Left hindlimb (tissue), 1 donor: ENCODE measurements around the gene ADI1.

ENCODE experiments used
- DNase-seq: peaks from one replicate; pipeline ENCODE4 v3.0.0-alpha.2; 2018

Gene ADI1

DNA sequence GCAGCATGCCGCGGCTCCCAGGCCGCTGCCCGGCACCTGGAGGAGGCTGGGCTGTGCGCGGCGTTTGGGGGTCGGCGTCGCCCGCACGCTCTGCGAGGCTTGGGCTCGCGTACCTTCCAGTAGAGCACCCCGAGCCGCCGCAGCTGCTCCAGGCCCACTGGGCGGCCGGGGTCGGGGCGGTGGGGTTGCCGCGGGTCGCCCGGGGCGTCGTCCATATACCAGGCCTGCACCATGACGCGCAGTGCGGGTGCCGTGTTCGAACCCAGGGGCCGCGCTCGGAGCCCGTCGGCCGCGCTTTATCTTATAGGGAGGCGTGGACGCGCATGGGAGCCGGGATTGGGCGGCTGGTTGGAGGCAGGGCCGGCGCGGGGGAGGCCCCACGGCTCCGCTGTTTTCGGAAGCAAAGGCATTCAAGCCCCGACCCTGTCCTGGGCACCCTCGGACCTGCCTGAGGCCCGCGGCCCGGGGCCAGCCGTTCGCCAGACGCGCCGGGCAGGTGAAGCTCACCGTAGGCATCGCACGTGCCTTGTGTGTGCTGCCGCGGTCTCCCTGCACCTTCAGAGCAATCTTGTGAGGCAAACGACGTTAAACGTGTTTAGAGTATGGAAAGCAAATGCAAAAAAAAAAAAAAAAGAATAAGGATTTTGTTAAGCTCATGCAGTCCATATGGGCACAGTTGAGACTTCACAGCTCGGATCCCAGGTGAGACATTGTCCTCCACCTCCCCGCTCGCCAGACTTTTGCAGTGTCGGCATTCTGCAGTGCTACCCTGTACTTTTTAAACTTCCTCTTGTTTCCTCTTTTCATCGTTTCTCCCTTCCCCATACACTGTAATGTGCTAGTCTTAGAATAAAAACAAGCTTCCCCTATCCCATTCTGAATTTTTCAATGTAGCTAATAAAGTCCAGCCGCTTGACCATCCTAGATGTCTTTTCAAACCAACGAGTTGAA is at the start of gene ADI1:
TSS of gene ADI1 (minus strand) at position 277 of the 951 bp plus-strand sequence. CDS start at position 233, 44 bp downstream.
- DNase-seq: peak; percentile 88

- no peak for DNase-seq
These were observed 47.5 kb upstream of the ADI1 start for GRCh38 chr2:3566806-3567205.

- DNase-seq: no peak
These were observed 45.8 kb upstream of the ADI1 start for GRCh38 chr2:3565117-3565516.

GRCh38 chr2:3563521-3563976 is 44.2 kb upstream of the ADI1 start:
- DNase-seq: no peak

DNA sequence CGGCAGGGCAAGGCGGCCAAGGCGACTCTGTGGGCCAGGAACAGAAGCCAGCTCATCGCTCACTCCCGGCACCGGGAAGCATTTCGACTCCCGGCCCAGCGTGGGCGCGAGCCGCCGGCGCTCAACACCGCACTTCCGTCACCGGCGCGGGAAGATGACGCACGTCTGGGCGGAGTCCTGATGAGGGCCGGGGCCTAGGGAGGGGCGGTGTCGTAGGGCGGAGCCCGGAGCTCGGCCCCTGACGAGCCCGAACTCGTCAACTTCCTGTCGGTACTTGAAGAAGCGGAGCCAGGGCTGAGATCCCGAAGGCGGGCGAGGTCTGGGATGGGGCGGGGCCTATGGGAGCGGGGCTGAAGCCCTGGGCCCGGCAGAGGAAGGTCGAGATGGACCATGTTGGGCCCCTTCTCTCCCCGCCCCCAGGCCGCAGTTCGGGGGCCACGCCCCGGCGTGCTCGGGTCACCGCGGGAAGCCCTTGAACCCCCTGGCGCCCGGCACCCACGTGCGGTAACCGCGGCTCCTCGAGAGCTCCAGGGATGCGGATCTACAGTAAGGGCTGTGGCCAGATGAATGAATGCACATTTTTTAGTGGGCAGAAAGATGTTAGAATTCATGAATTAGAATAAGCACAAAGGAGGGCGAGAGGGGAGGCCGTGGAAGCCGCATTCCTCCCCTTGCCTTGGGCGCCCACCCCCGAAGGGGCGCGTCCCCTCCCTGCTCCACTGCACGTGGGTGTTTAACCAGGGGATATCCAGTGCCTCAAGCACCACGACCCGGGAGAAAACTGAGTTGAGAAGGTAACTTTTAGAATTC is 39.1 kb upstream of the ADI1 start, which contains the start of gene RNASEH1:
TSS of gene RNASEH1 (minus strand) at position 129 of the 810 bp plus-strand sequence. CDS start at position 56, 73 bp downstream.
- DNase-seq: peak; percentile 98

GRCh38 chr2:3557639-3558204 is 38.4 kb upstream of the ADI1 start:
- no peak for DNase-seq

DNA sequence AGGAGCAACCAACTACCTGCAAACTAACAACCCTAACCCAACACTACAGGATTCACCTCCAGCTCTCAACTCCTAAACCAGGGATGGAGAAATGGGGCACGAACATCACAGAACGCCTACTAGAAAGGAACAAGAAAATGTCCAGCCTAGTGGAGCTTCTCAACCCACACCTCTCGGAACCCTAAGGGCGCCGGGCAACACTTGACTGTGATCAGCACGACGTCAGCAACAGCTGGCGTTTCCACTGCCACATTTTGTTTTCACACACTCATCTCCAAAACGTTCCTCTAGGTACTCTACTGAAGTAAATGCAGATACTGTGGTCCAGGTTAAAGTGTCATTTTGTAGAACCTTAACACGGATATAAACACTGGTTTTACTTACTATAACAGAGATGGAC is 34.6 kb upstream of the ADI1 start:
- DNase-seq: no peak

GRCh38 chr2:3547915-3548314 is 28.6 kb upstream of the ADI1 start:
- no peak for DNase-seq

- no peak for DNase-seq
These were observed 26.6 kb upstream of the ADI1 start for GRCh38 chr2:3545788-3546478.

GRCh38 chr2:3543023-3543683 is 23.8 kb upstream of the ADI1 start:
- DNase-seq: no peak

- DNase-seq: no peak
These were observed 22.8 kb upstream of the ADI1 start for GRCh38 chr2:3542107-3542506.

- no peak for DNase-seq
These were observed 20.5 kb upstream of the ADI1 start for GRCh38 chr2:3539836-3540235.

DNA sequence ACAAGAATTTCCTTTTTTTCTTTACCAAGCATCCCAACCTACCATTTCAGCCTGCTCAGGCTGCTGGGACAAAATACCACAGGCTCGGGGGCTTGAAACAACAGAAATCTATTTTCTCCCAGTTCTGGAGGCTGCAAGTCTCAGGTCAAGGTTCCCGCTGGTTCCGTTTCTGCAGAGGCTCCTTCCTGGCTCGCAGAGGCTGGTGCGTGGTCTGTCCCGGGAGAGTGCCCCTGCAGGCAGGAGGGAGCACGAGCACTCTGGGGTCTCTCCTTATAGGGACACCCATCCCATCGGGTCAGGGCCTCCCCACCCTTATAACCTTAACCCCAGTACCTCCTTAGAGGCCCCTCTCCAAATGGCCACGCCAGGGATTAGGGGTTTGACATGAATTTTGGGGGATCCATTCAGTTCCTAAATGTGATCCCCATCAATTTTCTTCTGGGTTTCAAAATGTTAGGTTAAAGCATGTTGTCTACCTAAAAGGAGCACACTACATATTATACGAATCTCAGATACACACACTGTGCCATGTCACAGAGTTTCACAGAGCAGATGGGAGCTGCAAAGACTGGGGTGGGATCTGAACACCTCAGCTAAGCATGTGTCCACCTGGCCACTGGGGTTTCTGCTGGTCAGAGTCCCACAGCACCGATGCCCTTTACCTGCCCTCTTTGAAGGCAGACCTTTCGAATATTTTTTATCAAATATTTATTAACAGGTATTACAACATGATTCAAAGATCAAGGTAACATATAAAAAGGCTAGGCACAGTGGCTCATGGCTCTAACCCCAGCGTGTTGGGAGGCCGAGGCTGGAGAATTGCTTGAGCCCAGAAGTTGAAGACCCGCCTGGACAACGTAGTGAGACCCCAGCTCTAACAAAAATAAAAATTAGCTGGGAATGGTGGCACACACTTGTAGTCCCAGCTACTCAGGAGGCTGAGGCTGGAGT is 17.6 kb upstream of the ADI1 start:
- DNase-seq: peak; percentile 48

GRCh38 chr2:3535794-3536681 is 16.7 kb upstream of the ADI1 start:
- peak; percentile 81 for DNase-seq

GRCh38 chr2:3535467-3535793 is 16.1 kb upstream of the ADI1 start:
- no peak for DNase-seq

DNA sequence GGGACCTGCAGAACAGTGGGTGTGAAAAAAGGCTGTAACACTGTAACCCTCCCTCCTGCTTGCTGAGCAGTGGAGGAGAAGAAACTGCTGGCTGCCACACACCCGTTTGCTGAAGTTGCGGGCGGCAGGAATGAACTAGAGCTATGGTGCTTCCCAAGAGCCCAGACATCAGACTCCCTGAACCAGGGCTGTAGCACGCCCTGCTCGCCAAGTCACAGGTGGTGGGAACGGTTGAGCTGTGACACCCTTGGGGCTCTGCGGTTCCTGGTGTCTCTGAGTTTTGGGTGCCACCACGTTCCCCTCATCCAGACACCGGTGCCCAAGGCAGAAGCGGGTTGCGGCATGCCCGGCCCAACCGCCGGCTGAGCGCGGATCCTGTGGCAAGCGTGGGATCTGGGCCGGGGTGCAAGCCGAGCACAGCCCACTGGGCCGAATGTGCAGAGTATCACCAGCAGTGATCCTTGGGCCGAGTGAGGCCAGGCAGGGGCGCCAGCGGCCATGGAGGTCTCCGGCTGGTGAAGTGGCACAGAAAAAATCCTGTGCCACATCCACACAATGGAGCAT is 15.0 kb upstream of the ADI1 start:
- no peak for DNase-seq

GRCh38 chr2:3533836-3534235 is 14.5 kb upstream of the ADI1 start:
- DNase-seq: no peak

- no peak for DNase-seq
These were observed 13.6 kb upstream of the ADI1 start for GRCh38 chr2:3532941-3533340.

DNA sequence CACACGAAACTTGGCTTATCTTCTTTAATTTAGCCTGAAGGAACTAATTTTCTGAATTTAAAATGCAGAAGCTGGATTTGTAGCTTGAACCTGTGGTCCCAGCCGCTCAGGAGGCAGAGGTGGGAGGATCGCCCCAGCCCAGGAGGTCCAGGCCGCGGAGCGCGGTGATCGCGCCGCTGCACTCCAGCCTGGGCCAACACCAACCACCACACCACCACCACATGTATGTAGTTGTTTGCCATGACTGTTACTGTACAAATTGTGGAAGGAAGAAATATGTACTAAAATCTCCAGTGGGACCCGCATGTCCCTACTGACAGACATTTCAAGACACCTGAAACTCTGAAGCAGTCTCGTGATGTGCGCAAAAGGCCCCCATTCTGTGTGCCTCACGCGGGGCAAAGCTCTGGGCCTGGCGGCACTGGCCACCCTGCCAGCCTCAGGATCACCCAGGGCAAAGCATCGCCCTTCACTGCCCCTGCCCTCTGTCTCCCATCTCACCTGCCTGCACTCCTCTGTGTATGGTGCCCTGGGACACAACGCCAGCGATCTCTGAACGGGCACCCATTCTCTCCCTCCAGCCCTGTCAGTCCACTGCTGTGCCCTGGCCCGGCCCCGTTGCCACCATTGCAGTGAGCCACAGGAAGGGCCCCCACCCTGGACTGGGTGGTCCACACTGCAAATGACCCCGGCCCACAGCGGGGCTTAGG is 10.1 kb upstream of the ADI1 start:
- no peak for DNase-seq
